Mesothelial cell of epicardium (in vitro differentiated cells): ENCODE measurements around the gene SLC26A9. TPM values are rescaled to one million over a fixed set of nuclear protein-coding genes. Genes with fewer than 3 reads are reported as not detected.

Experiments
- DNase-seq, 2 experiments: peaks; one replicate each; pipeline ENCODE4 v3.0.0; 2021; ENCODE audit warnings: low spot score in 2 of 2; ENCODE audit not compliant: unreplicated experiment in 2 of 2
- H3K27ac Mint-ChIP-seq: 2 replicates; pipeline ENCODE4 v1.8.0; 2021; ENCODE audit warnings: mixed read lengths
- H3K27me3 Mint-ChIP-seq: 2 replicates; pipeline ENCODE4 v1.8.0; 2021; ENCODE audit warnings: low read depth, mixed read lengths
- H3K36me3 Mint-ChIP-seq: 2 replicates; pipeline ENCODE4 v1.8.0; 2021; ENCODE audit warnings: mixed read lengths
- H3K4me1 Mint-ChIP-seq: 2 replicates; pipeline ENCODE4 v1.8.0; 2021; ENCODE audit warnings: mixed read lengths
- H3K4me3 Mint-ChIP-seq: 2 replicates; pipeline ENCODE4 v1.8.0; 2021; ENCODE audit warnings: mild to moderate bottlenecking, moderate library complexity, mixed read lengths
- H3K9me3 Mint-ChIP-seq: 2 replicates; pipeline ENCODE4 v1.8.0; 2021; ENCODE audit warnings: mixed read lengths
- CTCF ChIP-seq: fragments of 200-600 bp; sonication (generic); IDR thresholded peaks from one replicate; pipeline ENCODE4 v1.5.0; 2021; ENCODE audit warnings: antibody characterized with exemption; ENCODE audit not compliant: unreplicated experiment
- total RNA-seq: library from RNA; stranded (reverse); gene quantifications from 3 replicates; pipeline ENCODE4 v1.2.1, GENCODE V29; 2021

SLC26A9 gene
- total RNA-seq, 1 donor from 2014 or later = not detected

DNA sequence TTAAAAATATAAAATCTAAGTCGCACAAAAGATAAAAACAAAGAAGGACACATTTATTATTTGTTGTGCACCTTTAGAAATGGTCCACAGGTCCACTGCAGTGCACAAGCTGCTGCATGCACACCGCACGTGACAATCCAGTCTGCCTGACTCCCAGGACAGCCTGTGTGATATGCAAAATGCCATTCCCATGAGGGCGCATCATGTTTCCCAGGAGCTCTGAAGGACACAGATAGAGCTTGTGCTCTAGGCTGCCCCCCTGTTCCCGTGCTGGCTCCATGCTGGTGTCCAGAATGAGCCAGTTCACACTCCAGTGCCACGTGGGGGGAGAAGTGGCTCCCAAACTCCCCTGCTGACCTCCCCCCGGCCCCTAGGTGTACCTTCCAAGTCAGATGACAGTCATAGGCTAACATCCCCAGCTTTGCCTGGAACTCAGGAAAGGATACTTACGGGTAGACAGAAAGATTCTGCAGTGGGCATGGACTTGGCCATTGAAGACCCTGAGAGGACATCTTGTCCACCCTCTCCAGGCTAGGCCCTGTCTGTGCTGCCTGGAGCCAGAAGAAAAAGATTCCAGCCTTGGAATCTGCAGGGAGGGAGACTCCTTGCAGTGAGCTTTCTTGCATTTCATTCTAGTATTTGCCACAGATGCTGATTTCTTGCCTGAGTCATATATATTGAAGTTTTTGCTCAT is 33.6 kb upstream of the SLC26A9 start:
- Mint-ChIP-seq H3K4me1 (peaks cover 9% of the 10 kb centered on the region), H3K27ac (no peak overlapping the region), H3K27me3 (no peaks in the 10 kb centered on the region), H3K9me3 (no peaks in the 10 kb centered on the region), H3K36me3 (no peaks in the 10 kb centered on the region), H3K4me3 (no peak overlapping the region)
- no peak for DNase-seq
- no peak for TF ChIP-seq CTCF

- Mint-ChIP-seq H3K36me3 (no peaks in the 10 kb centered on the region), H3K27ac (no peak overlapping the region), H3K9me3 (no peaks in the 10 kb centered on the region), H3K4me1 (peaks cover 9% of the 10 kb centered on the region), H3K4me3 (no peak overlapping the region), H3K27me3 (no peaks in the 10 kb centered on the region)
- TF ChIP-seq CTCF = no peak
- DNase-seq = no peak
Measured at GRCh38 chr1:205976036-205976435, 32.8 kb upstream of the SLC26A9 start.

DNA sequence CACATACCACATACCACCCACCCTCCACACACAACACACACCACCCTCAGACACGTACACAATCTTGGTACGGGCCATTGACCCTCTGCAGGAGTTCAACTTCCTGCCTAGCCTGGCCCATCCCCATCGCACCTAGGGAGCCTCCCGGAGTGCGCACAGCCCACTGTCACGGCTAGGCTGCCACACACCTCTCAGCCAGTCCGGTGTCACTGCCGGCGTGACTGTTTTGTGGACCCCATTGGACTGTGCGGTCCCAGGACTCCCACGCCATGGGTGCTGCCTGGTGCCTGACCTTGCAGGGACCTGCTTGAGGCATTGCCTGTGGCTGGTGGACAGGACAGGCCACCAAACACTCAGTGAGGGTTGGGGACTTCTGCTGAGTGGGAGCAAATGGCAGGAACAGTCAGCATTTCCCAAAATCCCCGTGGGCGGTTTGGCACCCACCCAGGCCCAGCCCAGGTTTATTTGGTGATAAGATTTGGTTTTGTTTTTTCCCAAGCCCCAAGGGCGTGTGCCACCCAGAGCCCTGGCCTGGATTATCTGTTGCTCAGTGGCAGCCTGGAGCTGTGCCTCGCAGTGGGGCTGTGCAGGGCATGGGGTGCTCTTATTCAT is 32.2 kb upstream of the SLC26A9 start:
- no peak for DNase-seq
- no peaks in the 10 kb centered on the region for H3K27me3 Mint-ChIP-seq
- no peak overlapping the region for H3K27ac Mint-ChIP-seq
- H3K4me3 Mint-ChIP-seq = no peak overlapping the region
- H3K9me3 Mint-ChIP-seq = no peaks in the 10 kb centered on the region
- TF ChIP-seq CTCF = no peak
- peaks cover 9% of the 10 kb centered on the region for H3K4me1 Mint-ChIP-seq
- no peaks in the 10 kb centered on the region for H3K36me3 Mint-ChIP-seq

- DNase-seq = no peak
- Mint-ChIP-seq H3K4me1 (peaks cover 9% of the 10 kb centered on the region), H3K27ac (no peak overlapping the region), H3K27me3 (no peaks in the 10 kb centered on the region), H3K4me3 (no peak overlapping the region), H3K9me3 (no peaks in the 10 kb centered on the region), H3K36me3 (no peaks in the 10 kb centered on the region)
- TF ChIP-seq CTCF = no peak
Measured at GRCh38 chr1:205974712-205975111, 31.5 kb upstream of the SLC26A9 start.

DNA sequence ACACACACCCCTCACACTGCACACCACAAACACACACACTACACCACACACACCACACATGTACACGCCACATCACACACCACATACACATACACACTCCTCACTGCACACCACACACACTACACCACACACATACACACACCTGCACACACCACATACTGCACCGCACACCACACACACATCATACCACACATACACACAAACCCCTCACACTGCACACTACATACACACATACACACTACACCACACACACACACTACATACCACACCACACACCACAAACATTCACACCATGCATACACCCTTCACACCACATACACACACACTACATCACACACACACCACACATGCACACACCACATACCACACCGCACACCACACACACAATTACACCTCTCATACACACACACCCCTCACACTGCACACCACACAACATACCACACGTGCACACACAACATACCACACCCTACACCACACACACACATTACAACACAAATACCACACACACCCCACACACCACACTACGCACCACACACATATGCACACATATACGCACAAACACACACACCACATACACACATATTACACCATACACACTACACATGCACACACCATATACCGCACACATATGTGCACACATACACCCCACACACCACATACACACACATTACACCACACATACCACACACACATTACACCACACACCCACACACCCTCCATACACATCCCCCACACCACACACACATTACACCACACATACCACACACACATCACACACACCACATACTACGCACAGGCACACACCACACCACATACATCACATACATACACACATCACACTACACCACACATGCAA is 30.3 kb upstream of the SLC26A9 start:
- Mint-ChIP-seq H3K36me3 (no peaks in the 10 kb centered on the region), H3K27ac (no peak overlapping the region), H3K9me3 (no peaks in the 10 kb centered on the region), H3K4me1 (peaks cover 9% of the 10 kb centered on the region), H3K27me3 (no peaks in the 10 kb centered on the region), H3K4me3 (no peak overlapping the region)
- no peak for TF ChIP-seq CTCF
- no peak for DNase-seq
